Stomach (tissue), 9 donors: ENCODE data around the gene GAGE10. TPM values are rescaled to one million over a fixed set of nuclear protein-coding genes. Genes with fewer than 3 reads are reported as not detected.
A peak's percentile ranks its signal among the peaks of the same experiment; 100 is the strongest.
"Not testable (repeated sequence)": the region's sequence is repeated elsewhere in the genome, so short reads cannot be mapped to it uniquely, and the experiment has no call there.

Source experiments
- DNase-seq, 2 donors: peaks; one replicate each; pipeline versions ENCODE4 v3.0.0 to v3.0.0-alpha.2; 2013 to 2019
- H3K27ac ChIP-seq, 5 donors: fragments of 200-600 bp in 4 of 5; sonication (generic) in 4 of 5; one replicate each; pipeline ENCODE4 v1.5.1; 2013 to 2019; ENCODE audit warnings: mild to moderate bottlenecking in 1 of 5, moderate library complexity in 1 of 5
- H3K27me3 ChIP-seq, 3 donors: fragments of 200-600 bp; sonication (generic); one replicate each; pipeline ENCODE4 v1.5.1; 2017 to 2019; ENCODE audit warnings: mixed run types in 1 of 3
- H3K36me3 ChIP-seq, 4 donors: fragments of 200-600 bp; sonication (generic); 1 replicate in 3 of 4; 2 replicates in 1 of 4; pipeline ENCODE4 v1.5.1; 2016 to 2019
- H3K4me1 ChIP-seq, 4 donors: fragments of 200-600 bp; sonication (generic); one replicate each; pipeline ENCODE4 v1.5.1; 2016 to 2019
- H3K4me3 ChIP-seq, 4 donors: fragments of 200-600 bp; sonication (generic) in 3 of 4; one replicate each; pipeline ENCODE4 v1.5.1; 2016 to 2019; ENCODE audit warnings: mild to moderate bottlenecking in 1 of 4
- H3K9me3 ChIP-seq, 4 donors: fragments of 200-600 bp; sonication (generic); one replicate each; pipeline ENCODE4 v1.5.1; 2016 to 2019
- CTCF ChIP-seq, 7 experiments: fragments of 450-650 bp in 4 of 7; fragments of 200-600 bp in 3 of 7; sonication (generic) in 3 of 7; IDR thresholded peaks; one replicate each; pipeline ENCODE4 v1.5.1; 2016 to 2019; ENCODE audit warnings: antibody characterized with exemption in 7 of 7, control low read depth in 2 of 7, mild to moderate bottlenecking in 1 of 7
- EP300 ChIP-seq: sonication (generic); formaldehyde crosslinking; IDR thresholded peaks from one replicate; pipeline ENCODE4 v1.6.1; 2017; ENCODE audit warnings: antibody characterized with exemption
- POLR2A ChIP-seq, 4 donors: fragments of 450-650 bp; IDR thresholded peaks; one replicate each; pipeline ENCODE4 v1.6.1; 2016; ENCODE audit warnings: antibody characterized with exemption in 4 of 4, control low read depth in 2 of 4, mild to moderate bottlenecking in 1 of 4, moderate library complexity in 1 of 4
- POLR2AphosphoS5 ChIP-seq, 3 donors: sonication (generic); formaldehyde crosslinking; IDR thresholded peaks; one replicate each; pipeline ENCODE4 v1.6.1; 2016; ENCODE audit warnings: antibody characterized with exemption in 3 of 3
- WGBS, 5 donors: extraction: QIAGEN DNeasy Blood & Tissue Kit in 3 of 5; methylation state at CpG; one replicate each; pipeline versions ENCODE4 v1.1.5 to v1.1.7; 2013 to 2018; 5-methylcytosine and 5-hydroxymethylcytosine counted together
- intact Hi-C: fragments of 100-400 bp; cut with DNase I; formaldehyde crosslinking; loops from one replicate; pipeline ENCODE4 v1.15.1; 2023; ENCODE audit warnings: low total_unique reads
- polyA plus RNA-seq, 3 donors: library from polyadenylated mRNA; stranded (reverse); fragments of 200-250 nt; gene quantifications; one replicate each; pipeline ENCODE4 v1.2.3, GENCODE V29; 2013
- total RNA-seq, 5 donors: library from RNA; depleted of rRNA; stranded (reverse); fragments of >200 nt; gene quantifications; one replicate each; pipeline versions ENCODE4 v1.1.0 to v1.2.3, GENCODE V29; 2014 to 2016
- donor health status: healthy with polysubstance abuse.
- donor health status: Bipolar disorder and iron deficiency.
- donor health status: healthy.

Gene GAGE10
- total and polyA plus RNA-seq, 8 donors = not detected

GRCh38 chrX:49292400-49293362 is 10.8 kb upstream of the GAGE10 start:
- no peak for DNase-seq

GRCh38 chrX:49299293-49299692 is 4.2 kb upstream of the GAGE10 start:
- H3K27me3 ChIP-seq, intact Hi-C loops, DNase-seq, H3K36me3 ChIP-seq, H3K27ac ChIP-seq, H3K4me3 ChIP-seq, H3K4me1 ChIP-seq, H3K9me3 ChIP-seq: not testable (repeated sequence)
- WGBS, 5 donors = 87 to 92% (median 91%) methylated on average over 3 to 5 of the region's 5 CpGs

More at GRCh38 chrX:49292400-49293362, 10.8 kb upstream of the GAGE10 start:
- no peak for TF ChIP-seq POLR2A (IDR thresholded peaks at IDR 0.05)
- no peak for TF ChIP-seq EP300
- no peak for TF ChIP-seq CTCF (IDR thresholded peaks at IDR 0.05)
- no peak for TF ChIP-seq POLR2AphosphoS5 (IDR thresholded peaks at IDR 0.05)
- WGBS, 5 donors = 75 to 88% (median 82%) methylated on average over 8 to 17 of the region's 17 CpGs
- no peaks in the 10 kb centered on the region for H3K36me3 ChIP-seq
- no peaks in the 10 kb centered on the region for H3K9me3 ChIP-seq
- no peak overlapping the region for H3K4me3 ChIP-seq
- intact Hi-C loops = no loop called here
- no peaks in the 10 kb centered on the region for H3K4me1 ChIP-seq
- no peak overlapping the region for H3K27ac ChIP-seq
- H3K27me3 ChIP-seq = peaks cover 0 to 21% (median 0%) of the 10 kb centered on the region in 3 donors

- H3K27me3 ChIP-seq = peaks cover 0 to 3% (median 0%) of the 10 kb centered on the region in 3 donors
- H3K36me3 ChIP-seq = no peaks in the 10 kb centered on the region
- no peak overlapping the region for H3K27ac ChIP-seq
- TF ChIP-seq POLR2AphosphoS5 (IDR thresholded peaks at IDR 0.05) = no peak
- no peak for TF ChIP-seq EP300
- TF ChIP-seq CTCF (IDR thresholded peaks at IDR 0.05) = no peak
- TF ChIP-seq POLR2A (IDR thresholded peaks at IDR 0.05) = no peak
- no peaks in the 10 kb centered on the region for H3K4me1 ChIP-seq
- 26 to 47% (median 36%) methylated on average over 1 of the region's 1 CpG for WGBS, 5 donors
- intact Hi-C loops = no loop called here
- H3K9me3 ChIP-seq = no peaks in the 10 kb centered on the region
- no peak overlapping the region for H3K4me3 ChIP-seq
- no peak for DNase-seq
Observed at GRCh38 chrX:49300703-49301102, 2.7 kb upstream of the GAGE10 start.

GRCh38 chrX:49307775-49308174 is 4.3 kb downstream of the GAGE10 start:
- H3K9me3 ChIP-seq, H3K36me3 ChIP-seq, H3K27ac ChIP-seq, intact Hi-C loops, DNase-seq, H3K4me3 ChIP-seq, H3K27me3 ChIP-seq: not testable (repeated sequence)
- 38 to 66% (median 53%) methylated on average over 2 of the region's 2 CpGs for WGBS, 5 donors
- peaks cover 0 to 13% (median 5%) of the 10 kb centered on the region in 4 donors for H3K4me1 ChIP-seq

GRCh38 chrX:49308604-49309269 is 5.3 kb downstream of the GAGE10 start:
- Histone ChIP-seq H3K27ac (peak overlapping the region in 4 of 5 donors; percentile 54 to 78 (median 72)), H3K4me3 (peak overlapping the region; percentile 30 to 36 (median 34)), H3K4me1 (peaks cover 0 to 13% (median 5%) of the 10 kb centered on the region in 4 donors), H3K9me3 (no peaks in the 10 kb centered on the region), H3K36me3 (no peaks in the 10 kb centered on the region), H3K27me3 (no peaks in the 10 kb centered on the region)
- peak in 1 of 2 donors; percentile 67 for DNase-seq
- intact Hi-C loops = no loop called here
- no peak for TF ChIP-seq POLR2A (IDR thresholded peaks at IDR 0.05)
- no peak for TF ChIP-seq CTCF (IDR thresholded peaks at IDR 0.05)
- TF ChIP-seq EP300 = no peak
- no peak for TF ChIP-seq POLR2AphosphoS5 (IDR thresholded peaks at IDR 0.05)
- 60 to 71% (median 68%) methylated on average over 13 to 15 of the region's 15 CpGs for WGBS, 5 donors
